Skeletal muscle satellite cell (primary cell): ENCODE measurements around the gene FBF1.
"Not testable (repeated sequence)": the region's sequence is repeated elsewhere in the genome, so short reads cannot be mapped to it uniquely, and the experiment has no call there.

Experiments used
- H3K27me3 ChIP-seq: 2 replicates; pipeline ENCODE4 v1.7.0; 2013; ENCODE audit warnings: low read length; ENCODE audit not compliant: control insufficient read depth, insufficient read depth
- H3K36me3 ChIP-seq: 2 replicates; pipeline ENCODE4 v1.7.0; 2013; ENCODE audit warnings: mild to moderate bottlenecking, control low read depth, low read length; ENCODE audit not compliant: insufficient read depth
- H3K4me1 ChIP-seq: 2 replicates; pipeline ENCODE4 v1.7.0; 2013; ENCODE audit warnings: low read length; ENCODE audit not compliant: control insufficient read depth, insufficient read depth
- H3K4me2 ChIP-seq: 2 replicates; pipeline ENCODE4 v1.7.0; 2013; ENCODE audit warnings: mild to moderate bottlenecking, low read length
- H3K4me3 ChIP-seq: 2 replicates; pipeline ENCODE4 v1.7.0; 2013; ENCODE audit warnings: low read length
- H3K9ac ChIP-seq: 2 replicates; pipeline ENCODE4 v1.7.0; 2013; ENCODE audit warnings: mild to moderate bottlenecking, low read depth, low read length, moderate library complexity
- H3K9me3 ChIP-seq: replicated peaks from 2 replicates; pipeline ENCODE4 v1.7.0; 2013; ENCODE audit warnings: mild to moderate bottlenecking, control low read depth, low read length

The FBF1 gene

DNA sequence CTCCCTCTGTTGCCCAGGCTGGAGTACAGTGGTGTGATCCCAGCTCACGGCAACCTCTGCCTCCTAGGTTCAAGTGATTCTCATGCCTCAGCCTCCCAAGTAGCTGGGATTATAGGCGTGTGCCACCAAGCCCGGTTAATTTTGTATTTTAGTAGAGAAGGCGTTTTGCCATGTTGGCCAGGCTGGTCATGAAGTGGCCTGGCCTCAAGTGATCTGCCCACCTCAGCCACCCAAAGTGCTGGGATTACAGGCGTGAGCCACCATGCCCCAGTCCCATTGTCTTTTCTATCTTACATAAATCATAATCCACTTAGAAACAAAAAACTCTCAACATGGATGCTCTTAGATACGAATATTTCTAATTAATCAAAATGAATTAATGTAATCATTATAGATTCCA is 34.3 kb upstream of the FBF1 start:
- not testable (repeated sequence) for H3K4me3 ChIP-seq, H3K9ac ChIP-seq

GRCh38 chr17:75970626-75971025 is 29.8 kb upstream of the FBF1 start:
- peaks cover 13% of the 10 kb centered on the region for H3K36me3 ChIP-seq
- no peak overlapping the region for H3K4me2 ChIP-seq
- no peak overlapping the region for H3K4me3 ChIP-seq
- peaks cover 5% of the 10 kb centered on the region for H3K4me1 ChIP-seq
- no peaks in the 10 kb centered on the region for H3K27me3 ChIP-seq
- no peak overlapping the region for H3K9ac ChIP-seq
- H3K9me3 ChIP-seq = no peaks in the 10 kb centered on the region

More for the DNA sequence above, 34.3 kb upstream of the FBF1 start:
- H3K27me3 ChIP-seq, H3K9me3 ChIP-seq, H3K4me2 ChIP-seq: not testable (repeated sequence)
- Histone ChIP-seq H3K36me3 (peaks cover 17% of the 10 kb centered on the region), H3K4me1 (peaks cover 17% of the 10 kb centered on the region)

DNA sequence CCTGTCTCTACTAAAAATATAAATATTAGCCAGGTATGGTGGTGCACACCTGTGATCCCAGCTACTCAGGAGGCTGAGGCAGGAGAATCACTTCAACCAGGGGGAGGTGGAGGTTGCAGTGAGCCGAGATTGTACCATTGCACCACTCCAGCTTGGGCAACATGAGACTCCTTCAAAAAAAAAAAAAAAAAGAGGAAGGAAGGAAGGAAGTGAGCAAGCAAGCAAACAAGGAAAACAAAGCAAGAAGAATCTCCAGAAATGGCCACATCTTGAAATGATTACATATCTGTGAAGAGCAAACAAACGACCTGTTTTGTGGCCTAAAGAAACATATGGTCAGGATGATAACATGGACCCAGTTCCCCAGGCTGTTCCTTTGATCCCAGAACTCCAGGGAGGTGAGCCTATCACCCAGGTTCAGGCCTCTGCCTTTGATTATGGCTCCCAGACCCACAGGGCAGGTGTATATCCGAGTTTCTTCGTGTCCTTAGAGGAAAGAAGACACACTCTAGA is 29.2 kb upstream of the FBF1 start:
- H3K4me1 ChIP-seq = peaks cover 5% of the 10 kb centered on the region
- no peak overlapping the region for H3K9ac ChIP-seq
- no peak overlapping the region for H3K4me3 ChIP-seq
- no peaks in the 10 kb centered on the region for H3K9me3 ChIP-seq
- H3K4me2 ChIP-seq = no peak overlapping the region
- peaks cover 13% of the 10 kb centered on the region for H3K36me3 ChIP-seq
- no peaks in the 10 kb centered on the region for H3K27me3 ChIP-seq

- not testable (repeated sequence) for H3K4me1 ChIP-seq, H3K4me2 ChIP-seq, H3K9ac ChIP-seq, H3K9me3 ChIP-seq, H3K4me3 ChIP-seq, H3K27me3 ChIP-seq
- H3K36me3 ChIP-seq = peaks cover 16% of the 10 kb centered on the region
Observed at GRCh38 chr17:75969044-75969443, 28.2 kb upstream of the FBF1 start.

DNA sequence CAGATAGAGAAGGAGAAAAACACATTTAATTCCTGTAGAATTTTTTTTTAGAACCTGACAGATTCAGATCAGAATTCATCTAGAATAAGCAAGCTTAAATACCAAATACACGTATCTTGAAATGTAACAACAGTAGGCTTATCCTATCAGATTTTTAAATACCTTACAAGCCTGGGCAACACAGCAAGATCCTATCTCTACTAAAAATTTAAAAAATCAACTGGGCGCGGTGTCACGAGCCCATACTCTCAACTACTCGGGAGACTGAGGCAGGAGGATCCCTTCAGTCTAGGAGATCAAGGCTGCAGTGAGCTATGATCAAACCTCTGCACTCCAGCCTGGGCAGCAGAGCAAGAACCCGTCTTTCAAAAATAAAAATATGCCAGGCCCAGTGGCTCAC is 24.6 kb upstream of the FBF1 start:
- Histone ChIP-seq H3K36me3 (peaks cover 3% of the 10 kb centered on the region), H3K4me3 (no peak overlapping the region), H3K4me2 (no peak overlapping the region), H3K4me1 (peaks cover 4% of the 10 kb centered on the region), H3K27me3 (no peaks in the 10 kb centered on the region), H3K9me3 (no peaks in the 10 kb centered on the region), H3K9ac (no peak overlapping the region)

DNA sequence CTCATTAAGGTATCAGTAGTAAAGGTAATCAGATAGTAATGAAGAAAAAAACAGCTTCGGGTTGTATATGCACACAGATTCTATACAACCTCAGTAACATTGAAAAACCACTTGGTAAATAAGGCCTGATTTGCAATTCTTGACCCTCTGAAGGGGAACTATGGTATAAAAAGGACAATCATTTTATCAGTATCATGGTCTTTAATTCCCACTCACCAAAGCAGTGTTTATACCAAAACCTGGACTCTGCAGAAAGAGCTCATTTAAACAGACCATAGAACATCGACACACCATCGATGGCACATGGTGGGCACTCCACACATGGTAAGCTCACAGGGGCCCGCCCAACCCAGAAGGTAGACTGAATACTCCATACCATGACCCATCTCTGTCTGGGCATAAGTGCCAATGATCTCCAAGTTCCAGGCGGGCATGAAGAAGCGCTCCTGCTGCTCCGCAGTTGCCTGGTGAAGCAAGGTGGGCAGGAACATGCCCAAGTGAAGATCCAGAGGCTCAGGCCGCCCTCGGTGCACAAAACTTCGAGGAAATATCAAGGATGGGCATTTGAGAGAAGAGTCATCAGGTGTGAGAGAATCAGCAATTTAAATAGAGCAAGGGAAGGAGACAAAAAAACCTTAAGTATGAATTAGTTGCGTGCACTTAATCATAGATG is 19.1 kb upstream of the FBF1 start:
- Histone ChIP-seq H3K4me1 (no peaks in the 10 kb centered on the region), H3K4me3 (no peak overlapping the region), H3K36me3 (peaks cover 15% of the 10 kb centered on the region), H3K4me2 (no peak overlapping the region), H3K27me3 (no peaks in the 10 kb centered on the region), H3K9ac (no peak overlapping the region), H3K9me3 (no peaks in the 10 kb centered on the region)

- no peak overlapping the region for H3K4me3 ChIP-seq
- no peaks in the 10 kb centered on the region for H3K27me3 ChIP-seq
- H3K9ac ChIP-seq = no peak overlapping the region
- H3K36me3 ChIP-seq = peaks cover 14% of the 10 kb centered on the region
- H3K9me3 ChIP-seq = no peaks in the 10 kb centered on the region
- no peak overlapping the region for H3K4me2 ChIP-seq
- H3K4me1 ChIP-seq = no peaks in the 10 kb centered on the region
Observed at GRCh38 chr17:75959051-75959838, 18.4 kb upstream of the FBF1 start.

- H3K4me2 ChIP-seq = no peak overlapping the region
- H3K27me3 ChIP-seq = no peaks in the 10 kb centered on the region
- no peaks in the 10 kb centered on the region for H3K9me3 ChIP-seq
- no peak overlapping the region for H3K9ac ChIP-seq
- peaks cover 18% of the 10 kb centered on the region for H3K4me1 ChIP-seq
- H3K36me3 ChIP-seq = peaks cover 74% of the 10 kb centered on the region
- no peak overlapping the region for H3K4me3 ChIP-seq
Observed at GRCh38 chr17:75950855-75951554, 10.2 kb upstream of the FBF1 start.

DNA sequence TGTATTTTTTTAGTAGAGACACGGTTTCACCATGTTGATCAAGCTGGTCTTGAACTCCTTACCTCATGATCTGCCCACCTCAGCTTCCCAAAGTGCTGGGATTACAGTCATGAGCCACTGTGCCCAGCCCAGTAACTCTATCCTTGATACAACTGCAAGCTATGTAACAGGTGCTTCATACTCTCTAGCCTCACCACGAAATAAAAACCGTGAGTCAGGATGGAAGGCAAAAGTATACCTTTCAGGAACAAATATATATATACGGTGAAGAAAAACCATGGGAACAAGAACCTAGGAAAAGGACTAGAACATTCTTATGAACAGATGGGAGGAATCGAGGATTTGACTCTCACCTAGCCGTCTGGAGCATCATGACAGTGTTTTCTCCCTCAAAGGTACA is 9.6 kb upstream of the FBF1 start:
- Histone ChIP-seq H3K9me3 (no peaks in the 10 kb centered on the region), H3K36me3 (peaks cover 73% of the 10 kb centered on the region), H3K4me1 (peaks cover 18% of the 10 kb centered on the region), H3K27me3 (no peaks in the 10 kb centered on the region), H3K4me2 (no peak overlapping the region), H3K4me3 (no peak overlapping the region), H3K9ac (no peak overlapping the region)

DNA sequence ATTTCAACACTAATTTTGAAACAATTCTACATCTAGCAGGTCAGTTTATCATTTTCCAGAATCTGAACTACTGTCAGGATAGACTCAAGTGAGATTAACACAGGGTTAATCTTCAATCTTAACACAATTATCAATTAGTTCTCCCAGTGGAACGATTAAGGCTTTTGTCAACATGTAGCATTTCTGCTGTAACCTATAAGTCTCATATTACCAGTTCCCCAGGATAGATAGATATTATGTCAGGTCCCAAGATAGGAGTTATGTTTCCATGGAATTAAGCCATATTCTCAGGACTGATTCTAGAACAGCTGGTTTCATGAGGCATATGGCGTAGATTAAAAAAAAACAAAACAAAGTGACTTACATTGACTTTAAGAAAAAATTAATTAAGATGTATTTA is 4.4 kb upstream of the FBF1 start:
- H3K36me3 ChIP-seq = peaks cover 43% of the 10 kb centered on the region
- H3K9me3 ChIP-seq = no peaks in the 10 kb centered on the region

DNA sequence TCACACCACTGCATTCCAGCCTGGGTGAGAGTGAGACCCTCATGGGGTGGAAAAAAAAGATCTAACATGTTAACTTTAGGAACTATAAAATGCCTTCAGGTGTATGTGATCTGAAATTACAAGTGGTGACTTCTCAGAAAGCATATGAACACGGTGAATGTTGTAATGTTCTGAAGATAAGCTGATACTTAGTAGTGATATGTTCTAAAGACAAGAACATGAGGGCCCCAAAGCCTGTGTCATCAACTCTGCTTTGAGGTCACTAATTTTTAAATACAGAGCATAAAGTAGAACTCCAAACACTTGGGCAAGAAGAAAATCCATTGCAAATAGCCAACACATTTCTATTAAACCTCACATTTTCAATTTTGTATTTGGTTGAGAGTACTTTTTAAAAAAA is 2.6 kb upstream of the FBF1 start:
- Histone ChIP-seq H3K4me1 (peaks cover 11% of the 10 kb centered on the region), H3K4me3 (no peak overlapping the region), H3K27me3 (no peaks in the 10 kb centered on the region), H3K9ac (no peak overlapping the region), H3K36me3 (peaks cover 29% of the 10 kb centered on the region), H3K4me2 (no peak overlapping the region), H3K9me3 (no peaks in the 10 kb centered on the region)

More for the DNA sequence above, 4.4 kb upstream of the FBF1 start:
- Histone ChIP-seq H3K4me2 (no peak overlapping the region), H3K4me3 (no peak overlapping the region), H3K4me1 (peaks cover 9% of the 10 kb centered on the region), H3K9ac (no peak overlapping the region), H3K27me3 (no peaks in the 10 kb centered on the region)
